ENCODE results near the gene IGFBP5.

Gene IGFBP5

GRCh38 chr2:216687646-216688045, 7.7 kb downstream of the IGFBP5 start:
- DNase-seq (ENCODE audit: low spot score): no peak

- DNase-seq (ENCODE audit: low spot score): no peak
These were observed 8.2 kb downstream of the IGFBP5 start for GRCh38 chr2:216687111-216687510.

DNA sequence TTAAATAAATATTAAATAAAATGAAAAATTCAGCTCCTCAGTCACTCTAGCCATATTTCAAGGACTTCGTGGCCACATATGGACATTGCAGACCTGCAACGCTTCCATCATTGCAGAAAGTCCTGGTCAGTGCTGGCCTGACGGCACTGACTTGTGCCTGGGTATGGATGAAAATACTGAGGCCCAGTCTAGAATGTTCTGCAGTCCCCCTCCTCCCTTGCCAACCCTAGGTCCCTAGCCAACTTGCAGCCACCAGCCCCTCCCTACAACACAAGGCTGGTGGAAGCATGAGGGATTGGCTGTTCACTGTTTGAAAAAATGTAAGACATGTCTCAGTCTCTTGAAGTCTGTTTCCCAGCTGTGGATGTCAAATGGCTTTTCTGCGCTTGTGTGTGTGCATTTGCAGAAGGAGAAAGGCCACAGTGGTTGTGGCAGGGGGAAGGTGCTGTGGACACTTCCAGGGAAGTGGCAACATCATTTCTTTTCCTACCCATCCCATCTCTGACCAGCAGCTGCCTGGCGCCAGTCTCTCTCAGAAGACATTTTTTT, 9.9 kb downstream of the IGFBP5 start:
- DNase-seq (ENCODE audit: low spot score): no peak

DNA sequence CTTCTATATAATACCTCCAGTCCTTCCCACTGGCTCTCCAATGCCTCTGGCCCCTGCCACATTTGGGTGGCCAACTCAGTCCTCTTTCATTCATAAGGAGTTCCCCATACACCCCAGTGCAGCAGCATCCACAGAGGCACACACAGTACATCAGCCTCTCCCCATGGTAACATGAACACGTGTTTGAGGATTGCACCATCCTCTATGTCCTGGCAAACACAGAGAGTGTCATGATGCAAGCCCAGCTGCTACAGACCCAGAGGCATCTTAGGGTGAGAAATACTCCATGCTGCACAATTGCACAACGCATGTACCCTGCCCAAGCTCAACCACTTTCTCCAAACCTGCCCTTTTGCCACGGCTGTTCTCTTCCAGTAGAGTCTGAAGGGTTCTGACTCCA, 11.5 kb downstream of the IGFBP5 start:
- DNase-seq (ENCODE audit: low spot score): no peak

GRCh38 chr2:216681683-216682082, 13.7 kb downstream of the IGFBP5 start:
- no peak for DNase-seq (ENCODE audit: low spot score)

GRCh38 chr2:216680951-216681629, 14.3 kb downstream of the IGFBP5 start:
- DNase-seq (ENCODE audit: low spot score): no peak

DNA sequence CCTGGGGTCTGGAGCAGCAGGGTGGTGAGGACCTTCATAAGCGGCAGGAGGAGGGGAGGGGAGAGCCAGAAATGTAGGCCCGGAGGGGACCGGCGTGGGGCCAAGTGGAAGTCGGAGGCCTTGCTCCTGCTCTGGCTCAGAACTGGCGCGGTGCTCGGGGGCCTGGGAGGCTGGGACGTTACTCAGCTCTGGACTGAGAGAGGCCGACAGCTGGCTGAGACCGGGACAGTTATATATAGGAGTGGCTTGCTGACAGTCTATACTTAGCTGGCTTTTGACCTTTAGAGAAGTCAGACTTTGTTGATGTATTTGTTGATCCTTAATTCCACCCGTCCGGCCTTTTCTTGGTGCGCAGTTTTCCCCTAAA, 15.7 kb downstream of the IGFBP5 start:
- DNase-seq (ENCODE audit: low spot score): no peak

- no peak for DNase-seq (ENCODE audit: low spot score)
These were observed 16.3 kb downstream of the IGFBP5 start for GRCh38 chr2:216678813-216679657.

DNA sequence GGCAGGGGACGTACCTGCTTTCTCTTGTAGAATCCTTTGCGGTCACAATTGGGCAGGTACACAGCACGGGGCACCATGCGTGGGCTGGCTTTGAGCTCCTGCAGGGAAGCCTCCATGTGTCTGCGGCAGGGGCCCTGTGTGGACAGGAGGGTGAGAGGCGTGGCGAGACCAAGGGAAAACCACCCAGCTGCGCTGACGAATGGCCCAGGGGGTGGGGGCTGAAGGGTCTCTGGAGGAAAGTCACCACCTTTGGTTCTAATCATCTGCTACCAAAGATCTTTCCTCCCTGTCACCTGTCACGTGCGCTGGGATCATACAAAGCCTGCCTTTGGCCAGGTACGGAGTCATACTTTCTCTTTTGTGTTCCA, 17.3 kb downstream of the IGFBP5 start:
- no peak for DNase-seq (ENCODE audit: low spot score)

DNA sequence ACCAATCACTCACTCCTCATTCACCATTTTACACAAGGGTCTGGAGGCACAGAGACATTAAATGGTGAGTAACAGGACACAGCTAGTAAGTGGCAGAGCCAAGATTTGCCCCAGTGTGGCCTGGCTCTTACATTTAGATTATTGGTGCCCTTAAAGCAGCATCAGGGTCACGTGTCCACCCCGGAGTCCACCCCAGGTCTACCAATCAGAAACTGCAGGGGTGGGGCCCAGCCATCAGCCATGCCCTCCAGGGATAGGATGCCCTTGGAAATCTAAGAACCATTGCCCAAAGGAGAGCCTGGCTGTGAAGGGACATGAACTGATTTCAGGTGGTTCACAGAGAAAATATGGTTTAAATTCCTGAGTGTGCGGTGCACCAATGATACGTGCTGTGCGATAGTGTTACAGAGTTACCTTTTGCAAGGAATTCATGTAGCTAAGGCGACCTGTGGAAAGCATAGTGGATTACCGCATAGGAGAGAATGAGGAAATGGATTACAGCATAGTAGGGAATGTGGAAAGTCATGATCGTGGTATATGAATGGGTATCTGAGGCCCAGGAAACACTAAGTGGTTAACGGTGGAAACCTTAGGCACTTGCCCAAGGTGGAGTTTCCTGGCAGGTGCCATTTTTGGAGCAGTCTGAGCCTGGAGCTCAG, 17.8 kb downstream of the IGFBP5 start:
- DNase-seq (ENCODE audit: low spot score): no peak

DNA sequence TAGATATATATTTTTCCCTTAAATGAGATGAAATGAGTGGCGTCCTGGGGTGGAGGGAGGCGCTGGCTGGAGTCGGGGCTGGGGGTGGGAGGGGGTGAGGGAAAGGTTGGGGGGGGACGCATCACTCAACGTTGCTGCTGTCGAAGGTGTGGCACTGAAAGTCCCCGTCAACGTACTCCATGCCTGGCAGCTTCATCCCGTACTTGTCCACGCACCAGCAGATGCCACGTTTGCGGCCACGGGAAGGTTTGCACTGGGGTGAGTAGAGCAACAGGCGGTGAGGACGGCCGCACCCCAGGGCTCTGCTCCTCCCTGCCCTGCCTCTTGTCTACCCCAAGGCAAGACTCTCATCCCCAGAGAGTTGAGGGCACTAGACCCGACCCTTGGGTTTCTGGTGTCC, 18.7 kb downstream of the IGFBP5 start:
- no peak for DNase-seq (ENCODE audit: low spot score)

- DNase-seq (ENCODE audit: low spot score): no peak
These were observed 21.0 kb downstream of the IGFBP5 start for GRCh38 chr2:216674376-216674775.

GRCh38 chr2:216673609-216674008, 21.7 kb downstream of the IGFBP5 start:
- no peak for DNase-seq (ENCODE audit: low spot score)

DNA sequence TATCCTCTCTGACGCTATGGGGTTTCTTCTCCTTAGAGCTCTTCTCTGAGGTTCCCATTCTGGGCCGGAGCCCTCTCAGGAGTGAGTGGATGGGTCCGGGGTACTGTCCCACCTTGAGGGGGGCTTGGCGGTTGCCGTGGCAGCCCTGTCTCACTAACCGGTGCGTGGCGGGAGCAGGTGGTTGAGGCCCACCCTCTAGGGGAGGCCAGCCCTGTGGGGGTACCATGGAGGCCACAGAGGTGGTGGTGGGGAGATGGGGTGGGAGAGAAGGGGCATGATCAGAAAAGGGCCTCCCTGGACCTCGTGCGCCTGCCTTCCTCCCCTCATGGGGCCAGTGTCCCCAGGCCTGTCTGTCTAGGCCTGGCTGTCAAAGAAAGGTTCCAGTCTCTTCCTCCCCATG, 22.3 kb downstream of the IGFBP5 start:
- DNase-seq (ENCODE audit: low spot score): no peak

DNA sequence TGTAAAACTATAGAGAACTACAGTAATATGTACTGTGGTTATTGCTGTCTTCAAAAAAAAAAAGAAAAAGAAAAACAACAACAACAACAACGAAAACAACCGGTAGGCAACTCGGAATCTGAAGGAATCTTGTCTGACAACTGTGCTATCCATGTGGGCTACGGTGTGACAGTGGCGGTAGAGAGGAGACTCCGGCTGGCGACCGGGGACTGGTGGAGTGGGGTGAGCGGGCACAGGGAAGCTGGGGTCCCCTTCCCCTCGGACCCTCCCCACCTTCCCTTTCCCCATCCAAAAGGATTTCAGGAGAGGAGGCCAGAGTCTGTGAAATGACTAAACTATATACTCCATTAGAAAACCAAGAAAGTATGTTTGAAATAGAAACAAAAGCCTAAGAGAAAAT, 22.9 kb downstream of the IGFBP5 start:
- DNase-seq (ENCODE audit: low spot score): no peak

DNA sequence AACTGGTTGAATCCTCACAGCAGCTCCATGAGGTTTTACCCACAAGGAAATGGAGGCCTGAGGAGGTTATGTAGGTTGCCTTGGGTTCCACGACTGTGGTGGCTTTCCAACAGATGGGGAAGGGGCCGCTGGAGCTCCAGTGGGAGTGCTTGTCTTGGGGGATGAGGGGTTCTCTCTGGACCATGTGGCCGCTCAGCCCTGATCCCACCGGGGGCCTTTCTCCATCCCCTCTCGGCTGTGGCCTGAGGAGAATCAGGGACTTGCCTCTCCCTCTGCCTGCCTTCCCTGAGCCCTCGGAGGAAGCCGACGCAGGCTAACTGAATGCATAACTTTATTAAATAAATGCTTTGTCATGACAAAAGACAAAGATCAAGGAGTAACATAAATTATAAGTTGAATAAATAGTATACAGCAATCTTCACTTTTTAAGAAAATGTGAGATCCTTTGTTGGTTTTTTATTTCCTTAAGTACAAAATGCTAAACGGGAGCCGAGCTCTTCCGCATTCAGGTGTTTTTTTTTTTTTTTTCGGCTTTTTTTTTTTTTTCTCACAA, 23.5 kb downstream of the IGFBP5 start:
- DNase-seq (ENCODE audit: low spot score): no peak

- DNase-seq (ENCODE audit: low spot score): no peak
These were observed 24.3 kb downstream of the IGFBP5 start for GRCh38 chr2:216671081-216671411.

GRCh38 chr2:216670266-216671080, 24.9 kb downstream of the IGFBP5 start:
- DNase-seq (ENCODE audit: low spot score): no peak

DNA sequence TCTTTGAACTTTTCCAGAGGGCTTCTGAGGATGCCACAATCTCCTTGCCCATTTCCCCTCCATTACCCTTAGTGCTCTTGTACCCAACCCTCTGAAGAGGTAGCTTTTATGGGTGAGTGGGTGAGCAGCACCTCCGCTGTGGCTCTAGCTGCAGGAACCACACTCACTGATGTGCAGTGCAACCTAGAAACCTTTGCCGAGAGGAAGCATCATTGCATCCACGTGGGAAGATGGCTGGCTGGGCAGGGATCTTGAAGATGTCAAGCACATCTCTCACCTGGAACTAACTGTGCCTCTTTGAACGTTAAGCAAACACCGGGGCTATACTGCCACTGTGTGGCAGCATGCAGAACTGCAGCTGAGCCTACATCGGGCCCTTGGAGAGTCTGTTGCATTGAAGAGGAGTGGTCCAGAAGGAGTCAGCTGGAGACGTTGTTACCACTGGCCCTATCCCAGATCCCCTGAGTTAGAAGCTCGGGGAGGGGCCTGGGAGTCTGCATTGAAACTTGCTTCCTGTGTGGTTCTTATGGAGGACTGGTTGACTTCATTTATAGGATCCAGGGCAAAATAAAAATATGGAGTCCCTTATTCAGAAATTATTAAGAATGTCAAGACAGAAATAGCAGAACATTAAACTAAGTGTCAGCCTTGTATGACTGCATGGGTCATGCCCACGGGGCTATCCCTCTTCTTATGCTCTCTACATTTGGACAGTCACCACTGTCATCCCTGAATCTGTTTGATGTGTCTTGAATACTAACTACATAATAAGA, 28.7 kb downstream of the IGFBP5 start:
- peak; percentile 77 for DNase-seq (ENCODE audit: low spot score)

DNA sequence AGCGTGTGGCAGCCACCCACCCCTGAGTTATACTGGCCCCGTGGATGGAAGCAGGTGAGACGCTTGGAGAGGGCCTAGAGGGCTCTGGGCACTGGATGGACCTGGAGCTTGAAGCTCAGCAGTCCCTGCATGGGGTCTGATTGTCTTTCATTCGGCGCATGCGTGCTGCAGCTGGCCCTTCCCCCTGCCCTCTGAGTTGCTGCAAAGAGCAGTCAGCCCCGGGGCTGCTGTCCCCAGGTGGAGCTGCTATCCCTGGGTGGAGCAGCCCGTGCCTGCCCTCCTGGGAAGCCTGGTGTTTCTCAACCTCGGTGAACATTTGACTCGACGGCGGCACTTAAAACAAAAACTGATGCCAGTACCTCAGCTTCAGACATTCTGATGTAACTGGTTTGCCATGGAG, 29.6 kb downstream of the IGFBP5 start:
- DNase-seq (ENCODE audit: low spot score): no peak

- peak; percentile 39 for DNase-seq (ENCODE audit: low spot score)
These were observed 30.1 kb downstream of the IGFBP5 start for GRCh38 chr2:216665242-216665641.
